GM12878 (cell line): ENCODE measurements around the gene DEXI. TPM values are rescaled to one million over a fixed set of nuclear protein-coding genes. Genes with fewer than 3 reads are reported as not detected.
A peak's percentile ranks its signal among the peaks of the same experiment; 100 is the strongest.

Experiments
- ATAC-seq: fragments of 200-7000 bp; cut with Tn5 transposase; 3 replicates; pipeline ENCODE4 v1.9.1; 2020; ENCODE audit warnings: mild to moderate bottlenecking, moderate library complexity
- BruUV-seq: library from RNA; stranded (reverse); fragments of 400-500 nt; replicated peaks from 2 replicates; lab custom pipeline; 2021; lab: Mats Ljungman, UMichigan
- CTCF ChIA-PET: fragments of 300-600 bp; sonication (Branson Sonifier 250); formaldehyde crosslinking; extraction: SDS; loops from one replicate; lab custom pipeline; 2021; ENCODE audit warnings: inconsistent platforms; lab: Yijun Ruan, JAX
- POLR2A ChIA-PET: fragments of 350-600 bp; formaldehyde crosslinking; extraction: SDS; loops from one replicate; lab custom pipeline; 2021; ENCODE audit warnings: inconsistent platforms; lab: Charles Lee
- RAD21 ChIA-PET: fragments of 300-600 bp; sonication (Branson Sonifier 250); formaldehyde crosslinking; loops from one replicate; lab custom pipeline; 2023; ENCODE audit warnings: antibody characterized with exemption; ENCODE audit not compliant: unreplicated experiment; lab: Charles Lee
- SMC1A ChIA-PET: fragments of 300-600 bp; sonication (Branson Sonifier 250); formaldehyde crosslinking; loops from one replicate; lab custom pipeline; 2023; ENCODE audit not compliant: unreplicated experiment, uncharacterized antibody; lab: Charles Lee
- DNase-seq: peaks from one replicate; pipeline ENCODE4 v3.0.0-alpha.2; 2011; ENCODE audit warnings: low read depth, low spot score
- FAIRE-seq: peaks from 3 replicates; lab custom pipeline; 2011; peaks lifted over from hg19 to GRCh38; lab: Jason Lieb, UNC
- H2AFZ ChIP-seq: 2 replicates; pipeline ENCODE4 v1.6.0; 2011; ENCODE audit warnings: low read depth, low read length, control low read depth; ENCODE audit not compliant: control insufficient read depth
- H3K27ac ChIP-seq: 2 replicates; pipeline ENCODE4 v1.5.1; 2011; ENCODE audit warnings: control low read depth; ENCODE audit not compliant: control insufficient read depth, insufficient read depth
- H3K27me3 ChIP-seq, 2 experiments: replicated peaks in 1 of 2; 2 replicates each; pipeline versions ENCODE4 v1.6.0 to v1.6.1; 2011; ENCODE audit warnings: low read length in 1 of 2; ENCODE audit not compliant: control insufficient read depth in 2 of 2, insufficient read depth in 2 of 2
- H3K36me3 ChIP-seq, 2 experiments: 2 replicates each; pipeline ENCODE4 v1.5.1; 2011; ENCODE audit warnings: low read length in 1 of 2; ENCODE audit not compliant: control insufficient read depth in 2 of 2, insufficient read depth in 2 of 2
- H3K4me1 ChIP-seq: 2 replicates; pipeline ENCODE4 v1.6.1; 2011; ENCODE audit warnings: mild to moderate bottlenecking, low read length, moderate library complexity, mixed read lengths; ENCODE audit not compliant: control insufficient read depth, insufficient read depth
- H3K4me2 ChIP-seq: 2 replicates; pipeline ENCODE4 v1.6.0; 2011; ENCODE audit warnings: control low read depth; ENCODE audit not compliant: control insufficient read depth, insufficient read depth
- H3K4me3 ChIP-seq: fragments of 200-600 bp; sonication (generic); 2 replicates; pipeline ENCODE4 v1.5.1; 2016
- H3K79me2 ChIP-seq: 2 replicates; pipeline ENCODE4 v1.6.0; 2011; ENCODE audit warnings: low read length; ENCODE audit not compliant: control insufficient read depth, insufficient read depth
- H3K9ac ChIP-seq: 2 replicates; pipeline ENCODE4 v1.8.0; 2011; ENCODE audit warnings: low read length, control low read depth, mixed read lengths; ENCODE audit not compliant: control insufficient read depth, insufficient read depth
- H3K9me3 ChIP-seq: replicated peaks from 3 replicates; pipeline ENCODE4 v1.5.1; 2011; ENCODE audit warnings: mild to moderate bottlenecking, low read length; ENCODE audit not compliant: control insufficient read depth, insufficient read depth
- H4K20me1 ChIP-seq: 2 replicates; pipeline ENCODE4 v1.6.0; 2011; ENCODE audit not compliant: control insufficient read depth, insufficient read depth
- ATF3 ChIP-seq: IDR thresholded peaks from 2 replicates; pipeline ENCODE4 v1.6.1; 2011; ENCODE audit warnings: low read depth, mild to moderate bottlenecking, low read length, moderate library complexity, borderline replicate concordance; ENCODE audit errors: extremely low read depth
- BMI1 ChIP-seq: fragments of 450-650 bp; IDR thresholded peaks from 2 replicates; pipeline ENCODE4 v1.6.1; 2016; ENCODE audit warnings: mild to moderate bottlenecking, moderate library complexity, borderline replicate concordance
- BRCA1 ChIP-seq: IDR thresholded peaks from 2 replicates; pipeline ENCODE4 v1.6.1; 2011; ENCODE audit warnings: low read depth, low read length, improper control_type of control experiment
- CEBPZ ChIP-seq: fragments of 150-350 bp; IDR thresholded peaks from 2 replicates; pipeline ENCODE4 v1.6.1; 2016; ENCODE audit warnings: low read depth, low read length
- DPF2 ChIP-seq: fragments of 450-650 bp; IDR thresholded peaks from 2 replicates; pipeline ENCODE4 v1.6.1; 2017; ENCODE audit warnings: mild to moderate bottlenecking
- GABPA ChIP-seq: IDR thresholded peaks from 2 replicates; pipeline ENCODE4 v1.6.1; 2014; ENCODE audit warnings: antibody characterized with exemption, low read depth, mild to moderate bottlenecking, inconsistent platforms
- HDGF ChIP-seq: fragments of 450-650 bp; IDR thresholded peaks from 2 replicates; pipeline ENCODE4 v1.6.1; 2016; ENCODE audit warnings: antibody characterized with exemption
- IKZF2 ChIP-seq, 2 experiments: fragments of 450-650 bp; IDR thresholded peaks; 2 replicates each; pipeline ENCODE4 v1.6.1; 2017; ENCODE audit warnings: mild to moderate bottlenecking in 2 of 2, moderate library complexity in 2 of 2
- MYB ChIP-seq: fragments of 150-350 bp; IDR thresholded peaks from 2 replicates; pipeline ENCODE4 v1.6.1; 2014; ENCODE audit warnings: mild to moderate bottlenecking, low read depth, low read length, borderline replicate concordance
- NFIC ChIP-seq: IDR thresholded peaks from 2 replicates; pipeline ENCODE4 v1.6.1; 2012; ENCODE audit warnings: low read depth, mild to moderate bottlenecking, inconsistent platforms, low read length, moderate library complexity
- NKRF ChIP-seq: fragments of 450-650 bp; conservative IDR thresholded peaks from 2 replicates; pipeline ENCODE4 v1.6.1; 2017; ENCODE audit warnings: mild to moderate bottlenecking, moderate library complexity
- PBX3 ChIP-seq: IDR thresholded peaks from 2 replicates; pipeline ENCODE4 v1.6.1; 2011; ENCODE audit warnings: mild to moderate bottlenecking, low read depth, low read length, moderate library complexity; ENCODE audit not compliant: insufficient replicate concordance
- POLR2AphosphoS2 ChIP-seq: IDR thresholded peaks from 2 replicates; pipeline ENCODE4 v1.6.1; 2011; ENCODE audit warnings: low read depth, mild to moderate bottlenecking, low read length, improper control_type of control experiment, moderate library complexity
- SIN3A ChIP-seq: IDR thresholded peaks from 2 replicates; pipeline ENCODE4 v1.6.1; 2012; ENCODE audit warnings: low read depth, low read length, improper control_type of control experiment
- SP1 ChIP-seq: IDR thresholded peaks from one replicate; pipeline ENCODE4 v1.6.1; 2011; ENCODE audit warnings: low read depth, low read length
- WGBS: methylation state at CpG from one replicate; pipeline ENCODE4 v1.1.6; 2016; ENCODE audit warnings: low lambda C conversion rate; ENCODE audit not compliant: insufficient replicate concordance, insufficient coverage; ENCODE audit errors: missing lambda C conversion rate; 5-methylcytosine and 5-hydroxymethylcytosine counted together
- in situ Hi-C: fragments of 300-500 bp; cut with MboI; formaldehyde crosslinking; loops from 9 replicates; pipeline ENCODE4 v1.14.3; 2018; ENCODE audit warnings: mixed read lengths
- intact Hi-C: fragments of 100-400 bp; cut with micrococcal nuclease; formaldehyde crosslinking; loops from one replicate; pipeline ENCODE4 v1.14.2; 2022; ENCODE audit not compliant: unreplicated experiment
- polyA plus RNA-seq, 11 experiments: library from polyadenylated mRNA; depleted of rRNA in 4 of 11; unstranded in 6 of 11; stranded (reverse) in 5 of 11; fragments of >200 nt; fragmentation: Nextera tagmentation in 4 of 11; fragmentation: Illumina TruSeq in 1 of 11; extraction: Ambion mirVana in 4 of 11; extraction: Trizol in 1 of 11; gene quantifications; 1 replicate in 1 of 11; 2 replicates in 10 of 11; pipeline versions ENCODE4 v1.2.1 to v1.2.3, GENCODE V29; 2011 to 2016; ENCODE audit warnings: inconsistent platforms in 2 of 11, missing spikeins in 2 of 11, low read depth in 1 of 11
- total RNA-seq, 4 experiments: library from RNA; depleted of rRNA in 3 of 4; stranded (reverse); fragments of >200 nt in 3 of 4; fragmentation: Illumina TruSeq in 1 of 4; extraction: Trizol in 1 of 4; gene quantifications; 2 replicates each; pipeline versions ENCODE4 v1.2.1 to v1.2.3, GENCODE V29; 2013 to 2021

The DEXI gene
- total and polyA plus RNA-seq, 10 of the 15 experiments (the other 5 are each of a cell fraction or from before 2014, with no cell fraction given), result 1.4 to 26.3 (median 18.4) TPM

- no peak for TF ChIP-seq SP1
- no peak for TF ChIP-seq NFIC
- TF ChIP-seq BMI1, result no peak
- TF ChIP-seq HDGF, result peak; percentile 57; the same call in 1 of the 2 replicates
- TF ChIP-seq NKRF, result no peak
- TF ChIP-seq PBX3, result no peak
- TF ChIP-seq DPF2, result 0 out of 2 replicates have a peak, but pooled peaks have one; percentile 5
- TF ChIP-seq MYB, result no peak
- TF ChIP-seq IKZF2 (IDR thresholded peaks at IDR 0.05), result no peak
- TF ChIP-seq SIN3A, result no peak
- TF ChIP-seq GABPA, result no peak
- 0 out of 2 replicates have a peak, but pooled peaks have one; percentile 23 for TF ChIP-seq POLR2AphosphoS2
- no peak for TF ChIP-seq CEBPZ
- TF ChIP-seq BRCA1, result no peak
- TF ChIP-seq ATF3, result no peak
- TF ChIP-seq, all 136 proteins: peak for 3
- no peaks in the 10 kb centered on the region for H3K9me3 ChIP-seq
- 5% methylated on average over 32 of the region's 36 CpGs for WGBS
- ChIA-PET RAD21 (interaction anchor here (0.6 to 7.1 kb wide), 8 partner anchors 8 to 197 kb away, joined by 3 to 50 read pairs (median 5); partner anchors contain the start of gene NUBP1), POLR2A (interaction anchor here (0.9 to 3.8 kb wide), 7 partner anchors 9 to 197 kb away, joined by 3 to 24 read pairs (median 12); partner anchors contain the start of genes CIITA and NUBP1), SMC1A (interaction anchor here (0.8 to 3.0 kb wide), 14 partner anchors 8 to 769 kb away, joined by 3 to 12 read pairs (median 4); no protein-coding TSS in a partner anchor), CTCF (interaction anchor here (0.8 to 6.3 kb wide), 10 partner anchors 8 to 427 kb away, joined by 3 to 63 read pairs (median 4); partner anchors contain the start of gene CIITA)
- peak overlapping the region; percentile 82 for H3K4me3 ChIP-seq
- peaks cover 0 to 2% of the 10 kb centered on the region in 2 experiments; a peak in 2 of 4 replicates for H3K36me3 ChIP-seq
- FAIRE-seq, result no peak
- no peaks in the 10 kb centered on the region for H3K27me3 ChIP-seq
- H4K20me1 ChIP-seq, result no peaks in the 10 kb centered on the region; the same call in none of the 2 replicates
- peaks cover 72% of the 10 kb centered on the region for H3K79me2 ChIP-seq
- peaks cover 39% of the 10 kb centered on the region for H3K4me1 ChIP-seq
- DNase-seq, result no peak
- H3K27ac ChIP-seq, result peak overlapping the region; percentile 71
- BruUV-seq, result no TSS peak
- in situ Hi-C loops (no loop called here), intact Hi-C loops (no loop called here)
- H2AFZ ChIP-seq, result no peak overlapping the region
- H3K4me2 ChIP-seq, result peak overlapping the region; percentile 98
- peak overlapping the region; percentile 90 for H3K9ac ChIP-seq
- no peak for ATAC-seq
Measured at GRCh38 chr16:10941127-10941933, 938 bp downstream of the DEXI start.
